A673 (cell line): ENCODE measurements around the gene SOS1. TPM values are rescaled to one million over a fixed set of nuclear protein-coding genes. Genes with fewer than 3 reads are reported as not detected.

ENCODE experiments used
- BruUV-seq: library from RNA; stranded (reverse); fragments of 400-500 nt; replicated peaks from 2 replicates; lab custom pipeline; 2021; lab: Mats Ljungman, UMichigan
- CTCF ChIA-PET: fragments of 300-600 bp; sonication (Branson Sonifier 250); formaldehyde crosslinking; loops from one replicate; lab custom pipeline; 2022; ENCODE audit warnings: antibody characterized with exemption; lab: Charles Lee
- POLR2A ChIA-PET: fragments of 300-600 bp; sonication (Branson Sonifier 250); formaldehyde crosslinking; loops from one replicate; lab custom pipeline; 2022; ENCODE audit warnings: antibody characterized with exemption; ENCODE audit not compliant: low non-redundant PET; lab: Charles Lee
- DNase-seq: peaks from one replicate; pipeline ENCODE4 v3.0.0-alpha.2; 2015; ENCODE audit warnings: low spot score
- H3K27ac ChIP-seq: fragments of 200-600 bp; sonication (generic); 2 replicates; pipeline ENCODE4 v1.5.1; 2016; ENCODE audit warnings: mixed run types, low read depth, mild to moderate bottlenecking, mixed read lengths, antibody characterized with exemption, low read length; ENCODE audit not compliant: poor library complexity, severe bottlenecking
- H3K27me3 ChIP-seq: fragments of 200-600 bp; sonication (generic); replicated peaks from 2 replicates; pipeline ENCODE4 v1.6.1; 2017; ENCODE audit warnings: mixed run types, low read depth, mild to moderate bottlenecking, mixed read lengths, antibody characterized with exemption, low read length; ENCODE audit not compliant: insufficient read depth, poor library complexity
- H3K36me3 ChIP-seq: fragments of 200-600 bp; sonication (generic); 2 replicates; pipeline ENCODE4 v1.6.1; 2016; ENCODE audit warnings: mixed run types, mild to moderate bottlenecking, mixed read lengths, antibody characterized with exemption, low read length; ENCODE audit not compliant: insufficient read depth, poor library complexity, severe bottlenecking
- H3K4me1 ChIP-seq: fragments of 200-600 bp; sonication (generic); 2 replicates; pipeline ENCODE4 v1.6.1; 2017; ENCODE audit warnings: mixed run types, mild to moderate bottlenecking, mixed read lengths, antibody characterized with exemption, low read length; ENCODE audit not compliant: insufficient read depth, poor library complexity, severe bottlenecking
- H3K4me3 ChIP-seq: fragments of 200-600 bp; sonication (generic); 2 replicates; pipeline ENCODE4 v1.5.1; 2016; ENCODE audit warnings: low read depth, mixed run types, mild to moderate bottlenecking, mixed read lengths, low read length; ENCODE audit not compliant: poor library complexity, severe bottlenecking
- H3K9me3 ChIP-seq: fragments of 200-600 bp; sonication (generic); 2 replicates; pipeline ENCODE4 v1.6.1; 2016; ENCODE audit warnings: mixed run types, low read depth, mild to moderate bottlenecking, mixed read lengths, antibody characterized with exemption, low read length; ENCODE audit not compliant: poor library complexity, severe bottlenecking
- CTCF ChIP-seq: fragments of 300-800, 200-600 bp; sonication (generic); conservative IDR thresholded peaks from 2 replicates; pipeline ENCODE4 v1.5.1; 2017; ENCODE audit warnings: low read depth, mild to moderate bottlenecking, antibody characterized with exemption, low read length, moderate library complexity, mixed read lengths
- EZH2 ChIP-seq: fragments of 200-600 bp; sonication (generic); IDR thresholded peaks from 2 replicates; pipeline ENCODE4 v1.6.1; 2017; ENCODE audit warnings: borderline replicate concordance, low read depth, mild to moderate bottlenecking, mixed read lengths, antibody characterized with exemption, low read length; ENCODE audit not compliant: poor library complexity, severe bottlenecking
- intact Hi-C: fragments of 100-400 bp; cut with micrococcal nuclease; formaldehyde crosslinking; loops from one replicate; pipeline ENCODE4 v1.10.0; 2022; ENCODE audit not compliant: unreplicated experiment
- total RNA-seq: library from RNA; stranded (reverse); gene quantifications from 2 replicates; pipeline ENCODE4 v1.2.3, GENCODE V29; 2021

The SOS1 gene
- total RNA-seq, 1 experiment from 2014 or later: 37.8 TPM

GRCh38 chr2:39093218-39093898 is 27.5 kb downstream of the SOS1 start:
- no TSS peak for BruUV-seq
- H3K4me1 ChIP-seq: no peaks in the 10 kb centered on the region
- ChIA-PET CTCF (no interaction called here), POLR2A (no interaction called here)
- no peaks in the 10 kb centered on the region for H3K9me3 ChIP-seq
- intact Hi-C loops: no loop called here
- no peak for DNase-seq
- no peaks in the 10 kb centered on the region for H3K36me3 ChIP-seq
- TF ChIP-seq CTCF (no peak), EZH2 (no peak)
- H3K4me3 ChIP-seq: no peak overlapping the region
- no peaks in the 10 kb centered on the region for H3K27me3 ChIP-seq
- no peak overlapping the region for H3K27ac ChIP-seq

- intact Hi-C loops: no loop called here
- no peaks in the 10 kb centered on the region for H3K36me3 ChIP-seq
- no peaks in the 10 kb centered on the region for H3K4me1 ChIP-seq
- no peaks in the 10 kb centered on the region for H3K27me3 ChIP-seq
- ChIA-PET POLR2A (no interaction called here), CTCF (no interaction called here)
- H3K4me3 ChIP-seq: no peak overlapping the region
- no peaks in the 10 kb centered on the region for H3K9me3 ChIP-seq
- no peak for TF ChIP-seq EZH2
- no peak for TF ChIP-seq CTCF
- no peak for DNase-seq
- no TSS peak for BruUV-seq
- no peak overlapping the region for H3K27ac ChIP-seq
Measured at GRCh38 chr2:39091543-39091942, 29.3 kb downstream of the SOS1 start.

GRCh38 chr2:39091063-39091462 is 29.8 kb downstream of the SOS1 start:
- ChIA-PET CTCF (no interaction called here), POLR2A (no interaction called here)
- DNase-seq: no peak
- intact Hi-C loops: no loop called here
- Histone ChIP-seq H3K4me3 (no peak overlapping the region), H3K4me1 (no peaks in the 10 kb centered on the region), H3K27me3 (no peaks in the 10 kb centered on the region), H3K27ac (no peak overlapping the region), H3K36me3 (no peaks in the 10 kb centered on the region), H3K9me3 (no peaks in the 10 kb centered on the region)
- no TSS peak for BruUV-seq
- TF ChIP-seq CTCF (no peak), EZH2 (no peak)
